Right ventricle myocardium inferior (tissue), 1 donor: Measurements from ENCODE around the gene CCNY. TPM values are rescaled to one million over a fixed set of nuclear protein-coding genes. Genes with fewer than 3 reads are reported as not detected.
"Not testable (repeated sequence)": the region's sequence is repeated elsewhere in the genome, so short reads cannot be mapped to it uniquely, and the experiment has no call there.

ENCODE experiments used
- ATAC-seq: fragments of 200-7000 bp; cut with Tn5 transposase; one replicate; pipeline ENCODE4 v1.9.1; 2020; ENCODE audit warnings: mild to moderate bottlenecking, moderate library complexity
- DNase-seq: peaks from one replicate; pipeline ENCODE4 v3.0.0; 2021; ENCODE audit errors: missing footprints
- intact Hi-C: fragments of 100-400 bp; cut with DNase I; formaldehyde crosslinking; loops from one replicate; pipeline ENCODE4 v1.11.0; 2022
- total RNA-seq: library from RNA; stranded (reverse); fragmentation: NEBNext Ultra II Directional; extraction: Animal tissue kit (Norgen Biotek cat#: 25700); gene quantifications from one replicate; pipeline ENCODE4 v1.2.1, GENCODE V29; 2021
- donor health status: DM: no; HTN: yes; CAD: no; lungs with severe emphysema.

CCNY gene
- total RNA-seq, 1 donor from 2014 or later: 91.8 TPM

DNA sequence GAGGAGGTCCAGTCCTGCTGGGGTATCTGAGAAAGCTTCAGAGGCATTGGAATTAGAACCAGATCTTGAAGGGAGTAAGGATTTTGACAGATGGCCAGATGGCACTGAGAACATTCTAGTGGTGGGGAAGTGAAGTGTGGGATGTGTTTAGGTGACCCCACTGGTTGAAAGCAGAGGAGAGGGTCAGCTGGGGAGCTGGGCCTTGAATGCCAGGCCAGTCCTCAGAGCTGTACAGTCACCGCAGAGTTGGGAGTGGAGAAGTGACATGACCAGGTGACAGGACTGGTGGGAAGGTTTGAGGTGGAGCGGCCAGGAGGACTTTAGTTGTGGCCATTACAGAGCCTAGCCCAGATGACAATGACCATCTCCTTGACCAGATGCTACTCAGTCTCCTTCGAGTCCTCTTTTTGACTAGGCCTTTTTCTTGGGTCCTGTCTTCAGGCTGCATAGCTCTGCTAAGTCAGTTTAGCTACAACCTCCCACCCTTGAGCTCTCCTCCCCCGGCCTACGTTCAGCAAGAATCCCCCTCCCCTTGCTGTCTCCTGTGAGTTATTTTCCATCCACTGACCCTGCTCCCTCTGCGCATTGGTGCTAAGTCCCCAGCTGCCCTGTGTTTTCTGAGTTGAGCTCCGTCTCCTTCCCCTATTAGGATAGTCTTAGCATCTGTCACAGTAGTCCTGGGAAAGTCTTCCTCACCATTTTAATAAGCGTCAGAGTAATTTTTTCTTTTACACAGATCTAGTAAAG is 56.3 kb downstream of the CCNY start:
- intact Hi-C loops: loop anchor here (5.0 kb wide), 1 partner anchor 55 kb away; the partner anchor contains the start of gene CCNY
- no peak for DNase-seq
- ATAC-seq: no peak

DNA sequence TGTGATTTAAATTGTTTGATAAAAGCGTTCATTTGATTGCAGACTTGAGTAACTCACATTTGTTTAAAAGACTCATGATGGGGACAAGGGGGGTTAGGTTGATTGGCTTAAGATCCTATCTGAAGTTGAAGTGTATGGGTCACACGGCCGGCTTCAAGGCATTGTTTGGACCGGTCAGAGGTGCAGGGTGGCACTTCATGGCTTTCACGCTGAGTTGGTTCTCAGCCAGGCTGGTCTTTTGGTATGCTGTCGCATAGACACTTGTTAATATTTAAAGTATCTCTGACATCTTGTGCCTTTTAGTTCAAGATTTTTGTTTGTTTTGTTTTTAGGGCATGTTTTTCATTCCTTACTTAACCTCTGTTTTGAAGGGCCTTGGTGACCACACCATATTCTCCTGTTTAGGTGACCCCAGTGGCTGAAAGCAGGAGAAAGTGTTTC is 58.1 kb downstream of the CCNY start:
- ATAC-seq (no peak), DNase-seq (no peak)
- intact Hi-C loops: loop anchor here (5.0 kb wide), 1 partner anchor 57 kb away; the partner anchor contains the start of gene CCNY

DNA sequence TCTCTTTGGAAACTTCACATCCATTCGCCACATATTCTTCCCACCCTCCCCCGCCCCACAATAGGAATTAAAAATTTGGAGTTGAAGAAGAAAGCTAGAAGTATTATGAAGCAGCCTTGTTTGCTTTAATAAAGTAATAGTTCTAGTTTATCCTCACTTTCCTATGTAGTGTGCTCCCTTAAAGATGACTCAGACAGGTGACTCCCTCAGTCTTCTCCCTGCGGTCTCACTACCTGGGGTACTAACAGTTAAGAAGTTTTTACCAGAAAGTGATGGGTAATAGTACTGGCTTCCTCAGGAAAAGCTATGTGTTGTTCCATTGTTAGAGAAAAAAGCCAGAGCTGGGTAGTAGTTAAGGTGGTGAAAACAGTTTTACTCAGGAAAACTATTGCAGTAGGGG is 58.6 kb downstream of the CCNY start:
- ATAC-seq: no peak
- no peak for DNase-seq
- intact Hi-C loops: loop anchor here (5.0 kb wide), 1 partner anchor 58 kb away; the partner anchor contains the start of gene CCNY

DNA sequence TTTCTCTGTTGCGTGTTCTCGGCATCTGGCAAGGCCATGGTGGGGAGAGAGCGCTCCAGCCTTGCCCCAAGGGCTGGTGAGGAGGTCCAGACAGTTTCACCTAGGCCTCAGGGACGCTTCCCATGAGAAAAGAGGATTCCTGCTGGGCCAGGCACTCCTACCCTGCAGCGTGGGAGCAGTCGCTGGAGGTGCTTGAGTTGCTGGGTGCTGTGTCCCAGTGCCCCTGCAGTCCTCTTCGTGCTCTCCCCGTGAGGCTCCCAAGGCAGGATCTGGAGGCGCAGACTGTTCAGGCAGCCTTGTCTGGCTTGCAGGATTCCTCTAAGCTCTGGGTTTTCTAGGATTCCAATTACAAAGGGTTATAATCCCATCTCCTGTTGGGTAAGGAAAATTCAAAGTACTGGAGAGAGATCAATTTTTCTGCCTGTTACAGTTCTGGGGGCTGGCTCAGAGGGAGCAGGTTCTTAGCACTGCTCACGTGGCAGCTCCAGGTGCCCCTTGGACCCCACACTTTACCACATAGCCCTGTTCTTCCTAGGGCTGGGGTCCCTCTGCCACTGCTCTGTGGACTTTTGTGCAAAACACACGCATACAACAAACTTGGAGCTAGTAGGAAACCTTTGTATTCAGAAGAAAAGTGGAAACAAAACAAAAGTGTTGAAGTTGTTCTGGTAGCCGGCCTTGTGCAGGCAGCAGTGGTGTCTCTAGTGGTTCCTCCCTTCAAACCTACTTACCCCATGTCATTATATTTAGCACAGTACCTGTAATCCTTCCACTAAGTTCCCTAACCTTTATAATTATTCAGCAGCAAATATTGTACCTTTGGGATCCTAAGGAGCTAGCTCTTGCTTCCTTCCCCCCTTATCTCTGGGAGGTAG is 60.5 kb downstream of the CCNY start:
- ATAC-seq (no peak), DNase-seq (no peak)
- intact Hi-C loops: no loop called here

DNA sequence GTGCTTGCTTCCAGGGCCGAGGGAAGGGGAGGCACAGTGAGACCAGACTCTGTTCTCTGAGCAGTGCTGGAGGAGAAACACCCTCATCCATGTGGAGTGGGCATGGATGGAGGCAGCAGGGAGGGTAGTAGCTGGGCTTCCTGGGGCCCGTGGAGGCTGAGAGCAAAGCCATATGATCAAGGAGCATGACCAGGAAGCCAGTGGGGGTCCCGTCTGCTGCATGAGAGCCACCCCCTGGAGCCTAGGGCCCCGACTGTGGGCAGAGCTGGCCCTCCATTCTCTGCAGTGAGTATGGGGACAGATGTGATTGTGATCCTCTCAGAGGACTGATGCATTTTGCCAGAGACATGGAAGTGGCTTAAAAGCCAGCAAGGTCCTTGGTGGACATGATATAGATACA is 61.6 kb downstream of the CCNY start:
- intact Hi-C loops: no loop called here
- ATAC-seq: no peak
- no peak for DNase-seq

DNA sequence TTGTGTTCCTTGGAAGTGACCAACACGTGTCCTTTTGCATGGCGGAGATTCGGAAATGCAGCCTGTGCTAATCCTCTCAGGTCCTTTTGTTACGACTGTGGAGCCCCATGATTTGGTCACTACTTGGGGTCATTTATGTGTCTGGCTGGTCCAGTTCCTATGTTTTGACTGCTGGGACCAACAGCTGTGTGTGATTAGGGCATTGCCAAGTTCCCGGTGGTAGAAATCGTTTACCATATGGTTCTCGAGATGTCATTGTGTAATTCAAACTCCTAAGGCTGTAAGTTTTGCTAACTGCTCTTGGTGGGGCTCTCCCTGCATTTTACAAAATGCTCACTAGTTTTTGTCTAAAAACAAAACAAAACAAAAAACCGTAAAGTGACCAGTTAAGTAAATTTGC is 62.0 kb downstream of the CCNY start:
- no peak for DNase-seq
- no peak for ATAC-seq
- intact Hi-C loops: no loop called here

DNA sequence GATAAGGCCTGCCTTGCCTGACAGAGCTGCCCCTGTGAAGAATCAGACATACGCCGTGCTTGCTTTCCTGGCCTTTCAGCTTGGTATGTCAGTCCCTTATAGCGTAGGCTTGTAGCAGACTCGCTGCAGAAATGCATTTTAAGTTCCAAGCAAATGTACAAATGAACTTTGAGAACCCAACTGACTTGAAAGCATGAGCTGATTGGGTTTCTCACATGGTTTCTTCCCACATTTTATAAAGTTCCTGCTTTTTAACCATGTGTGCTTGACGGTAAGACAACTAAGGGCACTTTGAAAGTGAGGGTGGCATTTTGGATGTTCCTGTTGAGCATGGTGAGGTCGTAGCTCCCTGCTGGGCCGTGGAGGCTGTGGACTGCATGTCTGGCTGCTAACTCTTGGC is 62.6 kb downstream of the CCNY start:
- DNase-seq (no peak), ATAC-seq (no peak)
- intact Hi-C loops: no loop called here

DNA sequence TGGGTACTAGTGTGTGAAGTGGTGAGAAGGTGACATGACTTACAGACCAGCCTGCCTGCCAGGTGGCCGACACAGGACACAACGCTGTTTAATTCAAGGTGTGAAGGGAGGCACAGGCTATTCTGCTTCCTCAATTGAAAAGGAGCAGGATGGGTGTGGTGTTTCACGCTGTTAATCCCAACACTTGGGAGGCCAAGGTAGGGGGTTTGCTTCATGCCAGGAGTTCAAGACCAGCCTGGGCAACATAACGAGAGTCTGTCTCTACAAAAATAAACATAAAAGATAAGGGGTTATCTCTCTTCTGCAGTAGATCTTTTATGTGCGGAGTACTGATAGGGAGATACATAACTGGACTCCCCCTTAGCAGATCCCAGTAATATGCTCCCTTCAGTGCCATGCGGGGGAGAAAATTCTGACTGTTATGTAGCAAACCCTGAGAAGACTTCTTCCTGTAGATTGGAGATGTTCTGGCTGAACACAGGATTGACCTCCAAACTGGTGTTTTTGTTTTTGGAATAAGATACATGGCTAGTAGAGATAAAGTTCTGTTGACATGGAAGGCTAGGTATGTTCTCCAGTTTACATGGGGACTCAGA is 63.2 kb downstream of the CCNY start:
- intact Hi-C loops: no loop called here
- no peak for DNase-seq

DNA sequence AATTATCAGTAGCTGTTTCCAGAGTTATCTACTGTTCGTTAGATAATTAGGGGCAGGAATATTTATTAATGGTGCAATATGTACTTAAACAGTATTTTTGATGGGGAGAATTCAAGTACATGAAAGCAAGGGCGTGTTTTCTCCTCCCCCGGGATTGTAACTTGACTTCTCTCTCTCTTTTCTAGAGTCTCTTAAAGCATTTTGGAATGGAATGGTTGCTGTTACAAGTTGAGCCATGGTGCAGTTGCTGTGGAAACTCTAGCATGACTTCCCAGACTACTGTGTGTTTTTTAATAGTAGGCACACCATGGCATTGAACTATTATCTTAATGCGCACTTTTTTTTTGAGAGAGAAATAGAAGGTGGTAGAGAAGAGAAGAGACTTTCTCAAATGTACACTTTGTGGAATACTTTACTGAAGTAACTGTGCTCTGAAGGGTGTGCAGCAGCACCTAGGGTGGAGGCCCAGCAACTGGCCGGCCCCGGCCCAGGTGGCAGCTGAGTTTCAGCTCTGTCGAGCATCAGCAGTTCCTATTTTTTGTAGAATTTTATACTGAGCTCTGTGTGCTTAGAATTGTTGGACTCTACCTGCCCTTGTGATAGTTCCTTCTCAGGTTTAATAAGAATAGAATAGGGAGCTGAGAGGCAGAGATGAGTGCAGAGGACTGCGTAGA is 64.4 kb downstream of the CCNY start:
- no peak for DNase-seq
- intact Hi-C loops: no loop called here

More for the DNA sequence above, 63.2 kb downstream of the CCNY start:
- ATAC-seq: no peak

DNA sequence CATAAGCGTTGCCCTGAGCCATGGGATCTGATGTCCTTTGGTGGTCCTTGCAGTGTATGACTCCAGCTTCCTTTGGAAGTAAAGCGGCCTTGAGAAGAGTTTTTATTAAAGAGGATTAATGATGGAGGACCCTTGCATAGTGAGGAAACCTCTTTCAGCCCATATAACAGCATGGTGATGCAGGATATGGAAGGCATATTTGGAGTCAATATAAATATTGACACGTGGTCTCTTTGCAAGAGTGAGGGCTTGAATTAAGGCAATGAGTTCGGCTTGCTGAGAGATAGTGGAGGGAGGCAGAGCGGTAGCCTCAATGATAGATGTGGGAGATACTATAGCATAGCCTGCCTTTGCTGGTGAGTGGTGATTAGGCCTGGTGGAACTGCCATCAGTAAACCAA is 67.2 kb downstream of the CCNY start:
- intact Hi-C loops, DNase-seq, ATAC-seq: not testable (repeated sequence)

More for the DNA sequence above, 64.4 kb downstream of the CCNY start:
- peak; percentile 37 for ATAC-seq

DNA sequence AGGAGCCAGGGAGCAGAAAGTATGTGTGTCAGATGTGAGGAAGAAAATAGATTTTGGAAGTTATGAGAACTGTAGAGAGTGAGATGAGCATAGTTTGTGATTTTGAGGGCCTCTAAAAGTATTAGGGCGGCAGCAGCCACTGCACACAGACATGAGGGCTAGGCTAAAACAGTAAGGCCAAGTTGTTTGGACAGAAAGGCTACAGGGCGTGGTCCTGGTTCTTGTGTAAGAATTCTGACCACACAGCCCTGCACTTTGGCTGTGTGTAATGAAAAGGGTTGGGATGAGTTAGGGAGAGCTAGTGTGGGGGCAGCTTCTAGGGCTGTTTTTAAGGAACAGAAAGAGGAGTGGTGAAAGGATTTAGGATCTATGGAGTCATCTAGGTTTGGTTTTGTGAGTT is 67.8 kb downstream of the CCNY start:
- DNase-seq, intact Hi-C loops, ATAC-seq: not testable (repeated sequence)

DNA sequence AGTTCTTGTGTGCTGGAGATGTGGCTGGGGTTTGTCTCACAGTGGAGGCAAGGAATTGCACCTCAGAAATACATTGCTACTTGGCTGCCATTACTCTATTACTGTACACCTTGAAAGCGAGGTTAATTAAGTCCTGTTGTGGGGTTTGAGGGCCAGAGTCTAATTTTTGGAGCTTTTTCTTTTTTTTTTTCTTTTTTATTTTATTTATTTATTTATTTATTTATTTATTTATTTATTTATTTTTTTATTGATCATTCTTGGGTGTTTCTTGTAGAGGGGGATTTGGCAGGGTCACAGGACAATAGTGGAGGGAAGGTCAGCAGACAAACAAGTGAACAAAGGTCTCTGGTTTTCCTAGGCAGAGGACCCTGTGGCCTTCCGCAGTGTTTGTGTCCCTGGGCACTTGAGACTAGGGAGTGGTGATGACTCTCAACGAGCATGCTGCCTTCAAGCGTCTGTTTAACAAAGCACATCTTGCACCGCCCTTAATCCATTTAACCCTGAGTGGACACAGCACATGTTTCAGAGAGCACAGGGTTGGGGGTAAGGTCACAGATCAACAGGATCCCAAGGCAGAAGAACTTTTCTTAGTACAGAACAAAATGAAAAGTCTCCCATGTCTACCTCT is 69.8 kb downstream of the CCNY start:
- ATAC-seq, DNase-seq, intact Hi-C loops: not testable (repeated sequence)

DNA sequence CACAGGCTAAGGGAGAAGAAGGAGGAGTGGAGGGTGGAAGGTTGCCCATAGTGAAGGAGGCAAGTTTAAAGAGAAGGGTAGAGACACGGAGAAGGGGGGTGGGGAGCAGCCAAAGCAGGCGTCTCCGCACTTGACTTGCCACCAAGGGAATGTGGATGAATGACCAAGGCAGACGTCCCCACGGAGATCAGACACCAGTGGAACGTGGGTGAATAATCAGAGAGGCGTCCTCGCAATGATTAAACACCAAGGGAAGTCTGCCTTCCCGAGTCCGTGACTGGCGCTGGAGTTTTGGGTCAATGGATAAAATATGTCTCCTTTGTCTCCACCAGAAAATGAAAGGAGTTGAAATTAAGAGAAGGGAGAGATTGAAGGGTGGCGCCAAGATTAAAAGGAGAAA is 71.4 kb downstream of the CCNY start:
- ATAC-seq, intact Hi-C loops, DNase-seq: not testable (repeated sequence)

DNA sequence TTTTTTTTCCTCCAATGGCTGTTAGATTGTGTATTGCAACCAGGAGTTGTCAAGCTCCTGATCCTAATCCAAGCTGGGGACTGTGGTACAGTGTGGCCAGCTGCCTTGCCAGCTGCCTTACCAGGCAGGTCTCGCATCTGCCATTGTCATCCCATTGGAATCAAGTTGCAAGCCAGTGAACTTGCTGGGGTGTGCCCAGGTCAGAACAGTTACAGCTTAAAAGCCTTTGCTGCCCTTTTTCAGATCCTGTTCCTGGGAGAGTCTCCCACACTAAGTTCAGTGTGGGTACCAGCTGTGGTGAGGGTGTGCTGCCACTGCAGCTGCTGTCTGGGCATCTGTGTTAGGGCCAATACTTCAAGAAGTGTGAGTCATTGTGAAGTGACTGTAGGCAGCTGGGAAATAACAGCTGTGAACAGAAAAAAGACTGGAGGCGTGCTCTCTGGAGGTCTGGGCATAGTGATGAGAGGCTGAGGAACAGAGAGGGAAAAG is 72.8 kb downstream of the CCNY start:
- DNase-seq: no peak
- intact Hi-C loops: no loop called here
- ATAC-seq: peak; percentile 71

DNA sequence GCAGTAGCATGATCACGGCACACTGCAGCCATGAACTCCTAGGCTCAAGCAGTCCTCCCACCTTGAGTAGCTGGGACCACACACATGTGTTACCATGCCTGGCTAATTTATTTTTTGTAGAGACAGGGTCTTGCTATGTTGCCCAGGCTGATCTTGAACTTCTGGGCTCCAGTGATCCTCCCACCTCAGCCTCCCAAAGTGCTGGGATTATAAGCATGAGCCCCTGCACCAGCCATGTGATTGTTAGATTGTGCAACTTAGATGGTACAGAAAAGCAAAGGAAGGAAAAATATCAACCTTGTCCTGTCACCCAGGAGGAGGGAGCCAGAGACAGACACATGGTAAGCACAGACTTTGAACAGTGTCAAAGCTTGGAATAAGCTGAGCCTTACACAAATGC is 73.5 kb downstream of the CCNY start:
- no peak for ATAC-seq

DNA sequence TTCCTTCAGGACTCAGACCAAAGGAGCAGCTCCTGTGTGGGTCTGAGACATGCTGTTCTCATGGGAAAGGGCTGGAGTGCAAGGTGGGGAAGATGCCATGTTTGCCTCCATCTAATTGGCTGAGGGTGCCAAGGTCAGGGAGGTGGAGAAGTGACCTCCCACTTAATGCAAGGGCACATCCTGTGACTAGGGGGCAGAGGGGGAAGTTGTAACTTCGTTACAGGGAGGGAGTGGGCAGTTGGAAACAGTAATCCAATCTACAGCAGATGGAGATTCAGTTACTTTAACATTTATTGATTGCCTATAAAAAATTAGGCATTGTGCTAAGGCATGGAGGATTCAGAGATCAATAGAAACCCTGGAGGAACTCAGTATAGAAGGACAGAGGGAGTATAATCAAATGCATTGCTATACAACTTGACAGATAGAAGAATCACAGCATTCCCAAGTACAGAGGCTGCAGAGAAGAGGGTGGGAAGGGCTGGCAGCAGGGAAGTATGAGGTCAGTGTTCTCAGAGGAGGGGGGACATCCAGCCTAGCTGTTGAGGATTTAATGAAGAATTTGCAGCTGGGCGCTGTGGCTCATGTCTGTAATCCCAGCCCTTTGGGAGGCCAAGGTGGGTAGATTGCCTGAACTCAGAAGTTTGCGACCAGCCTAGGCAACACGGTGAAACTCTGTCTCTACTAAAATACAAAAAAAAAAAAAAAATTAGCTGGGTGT is 75.9 kb downstream of the CCNY start:
- intact Hi-C loops: no loop called here
- ATAC-seq (no peak), DNase-seq (no peak)

More for the DNA sequence above, 73.5 kb downstream of the CCNY start:
- intact Hi-C loops: no loop called here
- no peak for DNase-seq

DNA sequence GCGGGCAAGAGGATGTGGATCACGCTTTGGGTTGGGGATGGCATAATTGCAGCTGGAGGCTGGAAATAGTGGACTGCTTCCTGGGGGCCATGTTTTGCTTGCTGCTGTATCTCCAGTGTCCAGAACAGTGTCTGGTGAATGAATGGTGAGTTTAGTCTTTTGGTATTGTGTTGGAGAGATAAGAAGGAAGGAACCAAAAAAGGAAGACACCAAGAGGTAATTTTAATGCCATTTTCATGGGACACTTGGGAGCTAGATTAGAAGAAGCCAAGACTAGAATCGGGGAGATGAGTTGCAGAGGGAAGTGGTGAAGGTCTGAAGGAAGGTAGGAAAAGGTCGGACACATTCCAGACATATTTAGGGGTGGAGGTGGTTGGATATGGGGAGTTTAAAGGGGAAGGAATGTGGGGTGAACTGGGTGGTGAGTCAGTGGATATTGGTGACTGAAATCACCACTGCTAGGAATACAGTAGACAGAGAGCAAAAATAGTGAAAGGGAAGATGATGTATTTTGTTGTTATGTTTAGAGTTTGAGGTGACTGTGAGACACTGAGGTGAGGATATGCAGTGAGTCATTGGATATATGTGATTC is 76.7 kb downstream of the CCNY start:
- intact Hi-C loops: no loop called here
- no peak for ATAC-seq
- no peak for DNase-seq
